ENCODE measurements around the gene FBXO31.

FBXO31 gene

DNA sequence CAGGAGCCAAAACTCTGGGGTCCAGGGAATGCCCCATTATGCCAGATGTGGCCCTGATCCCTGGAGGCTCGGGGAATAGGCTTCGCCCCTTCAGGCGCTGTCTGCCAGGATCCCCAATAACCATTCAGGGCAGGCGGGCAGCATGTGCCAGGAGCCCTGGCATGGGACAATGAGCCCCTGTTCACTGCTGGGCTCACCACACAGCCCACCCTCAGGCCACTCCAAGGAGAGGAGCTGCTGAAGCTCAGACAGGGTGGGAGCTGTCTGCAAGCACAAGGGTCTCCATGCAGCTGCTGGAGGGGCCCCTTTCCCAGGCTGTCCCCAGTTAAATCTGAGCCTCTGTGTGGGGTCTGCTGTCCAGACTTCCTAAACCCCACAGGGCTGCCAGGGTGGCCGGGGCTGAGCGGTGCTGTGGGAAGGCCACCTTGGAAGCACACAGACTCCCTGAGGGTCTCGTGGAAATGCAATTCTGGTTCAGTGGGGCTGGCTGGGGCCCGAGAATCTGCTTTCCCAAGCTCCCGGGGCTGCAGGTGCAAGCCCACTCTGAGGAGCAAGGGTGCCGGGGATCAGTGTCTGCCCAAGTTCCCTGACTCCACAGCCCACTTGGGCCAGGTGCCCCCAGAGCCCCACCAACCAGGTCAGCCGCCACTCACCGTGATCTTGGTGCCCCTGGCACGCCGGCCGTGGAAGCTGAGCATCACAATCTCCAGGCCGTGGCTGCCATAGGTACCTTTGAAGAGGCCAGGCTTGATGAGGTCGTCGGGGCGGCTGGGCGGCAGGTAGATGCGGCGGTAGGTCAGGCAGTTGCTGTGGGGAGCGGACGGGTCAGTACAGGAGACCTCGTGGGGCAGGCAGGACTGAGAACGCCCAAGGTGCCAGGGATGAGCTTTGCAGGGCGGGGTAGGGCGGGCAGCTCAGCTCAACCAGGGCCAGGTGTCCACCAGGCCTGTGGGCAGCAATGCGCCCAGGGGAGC is 48.6 kb downstream of the FBXO31 start:
- no peak overlapping the region for H3K4me3 ChIP-seq (ENCODE audit: low read depth, low read length)
- TF ChIP-seq, protein P1, sequence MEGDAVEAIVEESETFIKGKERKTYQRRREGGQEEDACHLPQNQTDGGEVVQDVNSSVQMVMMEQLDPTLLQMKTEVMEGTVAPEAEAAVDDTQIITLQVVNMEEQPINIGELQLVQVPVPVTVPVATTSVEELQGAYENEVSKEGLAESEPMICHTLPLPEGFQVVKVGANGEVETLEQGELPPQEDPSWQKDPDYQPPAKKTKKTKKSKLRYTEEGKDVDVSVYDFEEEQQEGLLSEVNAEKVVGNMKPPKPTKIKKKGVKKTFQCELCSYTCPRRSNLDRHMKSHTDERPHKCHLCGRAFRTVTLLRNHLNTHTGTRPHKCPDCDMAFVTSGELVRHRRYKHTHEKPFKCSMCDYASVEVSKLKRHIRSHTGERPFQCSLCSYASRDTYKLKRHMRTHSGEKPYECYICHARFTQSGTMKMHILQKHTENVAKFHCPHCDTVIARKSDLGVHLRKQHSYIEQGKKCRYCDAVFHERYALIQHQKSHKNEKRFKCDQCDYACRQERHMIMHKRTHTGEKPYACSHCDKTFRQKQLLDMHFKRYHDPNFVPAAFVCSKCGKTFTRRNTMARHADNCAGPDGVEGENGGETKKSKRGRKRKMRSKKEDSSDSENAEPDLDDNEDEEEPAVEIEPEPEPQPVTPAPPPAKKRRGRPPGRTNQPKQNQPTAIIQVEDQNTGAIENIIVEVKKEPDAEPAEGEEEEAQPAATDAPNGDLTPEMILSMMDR (IDR thresholded peaks at IDR 0.05; ENCODE audit: low read depth, low read length, missing control alignments) = no peak
- no peak for DNase-seq (ENCODE audit: low read depth)

DNA sequence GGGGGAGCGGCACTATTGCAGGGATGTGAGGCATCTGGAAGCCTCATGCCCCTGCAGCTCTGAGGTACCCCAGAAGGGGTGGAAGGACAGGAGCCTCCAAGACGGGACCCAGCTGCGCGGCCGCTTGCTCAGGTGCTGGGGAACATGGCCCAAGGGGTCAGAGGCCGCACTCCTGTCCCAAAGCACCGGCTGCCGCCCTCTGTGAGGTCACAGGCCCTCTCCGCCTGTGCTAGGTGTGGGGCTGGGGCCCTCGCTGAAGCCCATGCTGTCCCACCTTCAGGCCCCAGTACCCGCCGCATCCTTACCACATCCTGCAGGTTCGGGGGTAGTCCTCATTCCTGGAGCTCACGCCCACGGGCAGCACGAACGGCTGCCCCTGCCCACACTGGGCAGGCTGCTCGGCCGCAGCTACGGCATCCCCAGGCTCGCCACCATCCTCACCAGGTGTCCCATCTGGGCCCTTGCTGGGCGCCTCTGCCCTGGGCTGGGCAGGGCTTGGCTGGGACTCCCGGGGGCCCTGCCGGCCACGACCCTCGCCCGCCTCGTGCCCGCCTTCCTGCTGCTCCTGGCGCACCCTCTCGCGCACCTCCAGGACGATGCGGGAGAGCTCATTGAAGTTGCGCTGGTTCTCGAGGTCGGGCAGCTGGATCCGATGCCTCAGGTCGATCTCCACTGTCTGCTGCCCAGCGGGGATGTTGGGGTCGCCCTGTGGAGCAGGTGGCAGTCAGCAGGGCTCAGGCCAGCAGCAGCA is 49.8 kb downstream of the FBXO31 start:
- TF ChIP-seq, protein P1 (IDR thresholded peaks at IDR 0.05; ENCODE audit: low read depth, low read length, missing control alignments) = no peak
- no peak for DNase-seq (ENCODE audit: low read depth)
- no peak overlapping the region for H3K4me3 ChIP-seq (ENCODE audit: low read depth, low read length)

DNA sequence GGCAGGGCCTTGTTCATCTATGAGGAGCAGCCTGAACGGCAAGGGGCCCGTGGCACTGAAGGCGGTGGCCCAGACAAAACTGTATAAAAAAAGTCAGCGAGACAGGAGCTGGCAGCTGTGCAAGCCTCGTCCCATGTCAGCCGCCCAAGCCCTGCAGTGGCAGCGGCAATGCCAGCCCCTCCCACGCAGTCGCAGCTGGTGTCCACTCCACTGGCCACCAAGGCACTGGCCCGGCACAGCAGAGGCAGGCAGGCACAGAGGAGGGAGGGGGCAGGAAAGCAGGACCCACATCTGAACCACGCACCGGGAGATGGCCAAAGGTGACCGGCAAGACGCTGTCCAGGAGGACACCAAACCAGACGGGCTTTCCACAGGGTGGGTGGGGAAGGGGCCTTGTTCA is 50.5 kb downstream of the FBXO31 start:
- no peak for DNase-seq (ENCODE audit: low read depth)
- H3K4me3 ChIP-seq (ENCODE audit: low read depth, low read length) = no peak overlapping the region
- TF ChIP-seq, protein P1 (IDR thresholded peaks at IDR 0.05; ENCODE audit: low read depth, low read length, missing control alignments) = no peak

DNA sequence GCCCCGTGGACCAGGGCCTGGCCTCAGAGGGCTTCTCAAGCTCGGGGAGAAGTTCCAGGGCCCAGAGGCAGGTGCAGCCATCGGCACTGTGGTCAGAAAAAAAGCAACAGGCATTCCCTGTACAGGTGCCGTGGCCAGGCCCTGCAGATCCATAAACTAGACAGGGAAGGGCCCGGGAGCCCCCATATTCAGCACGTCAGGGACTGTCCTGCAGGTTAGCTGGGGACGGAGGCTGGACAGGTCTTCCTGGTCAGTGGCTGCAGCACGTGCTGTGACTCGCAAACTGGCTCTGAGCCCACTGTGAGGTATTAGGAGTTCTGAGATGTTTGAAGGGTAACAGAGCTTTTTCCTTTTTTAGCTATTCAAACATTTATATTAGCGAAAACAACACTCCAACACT is 51.4 kb downstream of the FBXO31 start:
- no peak for DNase-seq (ENCODE audit: low read depth)
- TF ChIP-seq, protein P1 (IDR thresholded peaks at IDR 0.05; ENCODE audit: low read depth, low read length, missing control alignments) = no peak
- no peak overlapping the region for H3K4me3 ChIP-seq (ENCODE audit: low read depth, low read length)

DNA sequence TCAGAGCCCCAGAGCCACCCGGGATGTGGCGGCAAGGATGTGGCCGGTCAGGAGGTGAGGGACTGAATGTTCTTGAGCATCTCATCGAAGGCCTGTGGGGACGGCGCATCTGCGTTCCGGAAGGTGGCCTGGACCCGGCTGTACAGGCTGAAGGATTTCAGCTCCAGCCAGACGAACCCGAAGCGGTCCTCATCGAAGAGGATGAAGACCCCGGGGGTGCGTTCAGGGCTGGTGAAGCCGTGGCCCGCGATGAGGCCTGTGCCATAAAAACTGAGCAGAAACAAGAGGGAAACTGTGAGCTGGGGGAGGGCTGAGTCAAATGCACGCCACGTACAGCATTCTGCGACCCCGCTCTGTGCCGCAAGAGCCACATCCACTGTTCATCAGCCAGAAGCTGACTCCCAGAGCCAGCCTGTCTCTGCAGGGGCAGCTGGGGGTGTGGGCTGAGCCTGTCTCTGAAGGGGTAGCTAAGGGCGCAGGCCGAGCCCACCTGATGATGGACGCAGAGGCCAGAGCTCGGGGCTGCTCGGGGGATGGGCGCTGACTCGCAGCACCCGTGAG is 52.3 kb downstream of the FBXO31 start:
- DNase-seq (ENCODE audit: low read depth) = no peak
- H3K4me3 ChIP-seq (ENCODE audit: low read depth, low read length) = no peak overlapping the region
- TF ChIP-seq, protein P1 (IDR thresholded peaks at IDR 0.05; ENCODE audit: low read depth, low read length, missing control alignments) = no peak

DNA sequence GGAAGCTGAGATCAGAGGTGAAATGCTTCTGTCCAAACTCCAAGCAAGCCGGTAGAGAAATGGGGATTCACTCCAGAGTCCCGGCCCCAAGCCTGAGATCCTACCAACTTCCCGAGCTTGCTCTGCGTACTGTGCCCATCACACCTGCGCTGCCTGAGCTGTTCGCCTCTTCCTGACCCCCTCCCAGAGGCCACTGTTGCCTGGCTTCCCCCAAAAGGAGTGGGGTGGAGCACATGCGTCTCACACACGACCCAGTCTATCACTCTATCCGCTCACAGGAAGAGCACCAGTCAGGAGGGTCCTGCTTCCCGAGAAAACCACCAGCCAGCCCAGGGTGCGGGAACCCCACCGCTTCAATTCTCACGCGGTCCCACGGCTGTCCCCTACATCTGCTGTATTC is 52.9 kb downstream of the FBXO31 start:
- no peak overlapping the region for H3K4me3 ChIP-seq (ENCODE audit: low read depth, low read length)
- no peak for DNase-seq (ENCODE audit: low read depth)
- TF ChIP-seq, protein P1 (IDR thresholded peaks at IDR 0.05; ENCODE audit: low read depth, low read length, missing control alignments) = no peak

Data from GM12864 (cell line).